Measurements from ENCODE around the gene NT5E.

NT5E gene

DNA sequence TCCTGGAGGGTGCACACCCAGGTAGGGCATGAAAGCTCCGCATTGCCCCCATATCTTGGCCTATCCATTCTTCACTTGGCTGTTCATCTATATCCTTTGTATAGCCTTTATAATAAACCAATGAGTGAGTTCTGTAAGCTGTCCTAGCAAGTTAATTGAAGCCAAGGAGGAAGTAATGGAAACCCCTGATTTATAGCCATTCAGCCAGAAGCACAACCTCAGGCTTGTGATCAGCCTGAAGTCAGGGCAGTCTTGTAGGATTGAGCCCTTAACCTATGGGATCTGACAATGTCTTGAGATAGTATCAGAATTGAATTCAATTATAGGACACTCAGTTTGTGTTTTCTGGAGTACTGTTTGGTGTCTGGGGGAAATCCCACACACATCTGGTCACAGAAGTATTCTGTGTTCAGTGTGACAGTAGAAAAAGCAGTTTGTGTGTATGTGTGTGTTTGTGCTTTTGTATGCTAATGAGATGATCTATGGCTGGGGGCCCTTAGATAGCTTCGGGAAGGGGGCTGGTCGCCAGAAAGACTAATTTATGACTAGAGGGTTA lies 5.7 kb downstream of the NT5E start:
- peak; percentile 4; the same call in 1 of the 3 replicates for ATAC-seq
- TF ChIP-seq CSDC2 (CRISPR knock-in tag; IDR thresholded peaks at IDR 0.05) (no peak), ZC3H10 (CRISPR knock-in tag; IDR thresholded peaks at IDR 0.05) (0 out of 2 replicates have a peak, but pooled peaks have one; percentile 11)

DNA sequence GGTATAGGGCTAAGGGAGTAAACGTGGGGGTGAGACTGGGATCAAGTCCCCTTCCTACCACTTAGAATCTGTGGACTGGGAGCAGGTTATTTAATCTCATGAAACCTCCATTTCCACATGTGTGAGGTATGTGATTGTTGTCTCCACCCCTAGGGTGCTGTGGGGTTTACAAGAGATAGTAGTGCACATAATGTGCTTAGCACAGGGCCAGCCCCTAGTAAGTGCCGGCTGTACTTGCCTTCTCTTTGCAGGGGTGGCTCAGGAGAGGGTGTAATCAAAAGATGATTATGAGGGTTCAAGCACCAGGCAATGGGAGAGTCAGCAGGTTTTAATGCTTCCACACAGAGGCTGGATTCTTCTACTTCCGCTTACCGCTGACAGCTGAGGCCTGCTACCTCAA lies 6.9 kb downstream of the NT5E start:
- TF ChIP-seq ARNTL (CRISPR knock-in tag; IDR thresholded peaks at IDR 0.05; ENCODE audit: borderline replicate concordance, low read depth) (no peak), PPARA (CRISPR knock-in tag; IDR thresholded peaks at IDR 0.05; ENCODE audit: borderline replicate concordance) (no peak), OSR1 (CRISPR knock-in tag; IDR thresholded peaks at IDR 0.05) (no peak), ZFP30 (CRISPR knock-in tag; IDR thresholded peaks at IDR 0.05) (no peak), TOX (CRISPR knock-in tag; IDR thresholded peaks at IDR 0.05; ENCODE audit: borderline replicate concordance) (no peak), ZFP3 (CRISPR knock-in tag; IDR thresholded peaks at IDR 0.05) (no peak), CSDC2 (CRISPR knock-in tag; IDR thresholded peaks at IDR 0.05) (no peak)
- TF ChIP-seq, protein P1, sequence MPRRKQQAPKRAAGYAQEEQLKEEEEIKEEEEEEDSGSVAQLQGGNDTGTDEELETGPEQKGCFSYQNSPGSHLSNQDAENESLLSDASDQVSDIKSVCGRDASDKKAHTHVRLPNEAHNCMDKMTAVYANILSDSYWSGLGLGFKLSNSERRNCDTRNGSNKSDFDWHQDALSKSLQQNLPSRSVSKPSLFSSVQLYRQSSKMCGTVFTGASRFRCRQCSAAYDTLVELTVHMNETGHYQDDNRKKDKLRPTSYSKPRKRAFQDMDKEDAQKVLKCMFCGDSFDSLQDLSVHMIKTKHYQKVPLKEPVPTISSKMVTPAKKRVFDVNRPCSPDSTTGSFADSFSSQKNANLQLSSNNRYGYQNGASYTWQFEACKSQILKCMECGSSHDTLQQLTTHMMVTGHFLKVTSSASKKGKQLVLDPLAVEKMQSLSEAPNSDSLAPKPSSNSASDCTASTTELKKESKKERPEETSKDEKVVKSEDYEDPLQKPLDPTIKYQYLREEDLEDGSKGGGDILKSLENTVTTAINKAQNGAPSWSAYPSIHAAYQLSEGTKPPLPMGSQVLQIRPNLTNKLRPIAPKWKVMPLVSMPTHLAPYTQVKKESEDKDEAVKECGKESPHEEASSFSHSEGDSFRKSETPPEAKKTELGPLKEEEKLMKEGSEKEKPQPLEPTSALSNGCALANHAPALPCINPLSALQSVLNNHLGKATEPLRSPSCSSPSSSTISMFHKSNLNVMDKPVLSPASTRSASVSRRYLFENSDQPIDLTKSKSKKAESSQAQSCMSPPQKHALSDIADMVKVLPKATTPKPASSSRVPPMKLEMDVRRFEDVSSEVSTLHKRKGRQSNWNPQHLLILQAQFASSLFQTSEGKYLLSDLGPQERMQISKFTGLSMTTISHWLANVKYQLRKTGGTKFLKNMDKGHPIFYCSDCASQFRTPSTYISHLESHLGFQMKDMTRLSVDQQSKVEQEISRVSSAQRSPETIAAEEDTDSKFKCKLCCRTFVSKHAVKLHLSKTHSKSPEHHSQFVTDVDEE (CRISPR knock-in tag; IDR thresholded peaks at IDR 0.05) = no peak
- ATAC-seq = no peak

DNA sequence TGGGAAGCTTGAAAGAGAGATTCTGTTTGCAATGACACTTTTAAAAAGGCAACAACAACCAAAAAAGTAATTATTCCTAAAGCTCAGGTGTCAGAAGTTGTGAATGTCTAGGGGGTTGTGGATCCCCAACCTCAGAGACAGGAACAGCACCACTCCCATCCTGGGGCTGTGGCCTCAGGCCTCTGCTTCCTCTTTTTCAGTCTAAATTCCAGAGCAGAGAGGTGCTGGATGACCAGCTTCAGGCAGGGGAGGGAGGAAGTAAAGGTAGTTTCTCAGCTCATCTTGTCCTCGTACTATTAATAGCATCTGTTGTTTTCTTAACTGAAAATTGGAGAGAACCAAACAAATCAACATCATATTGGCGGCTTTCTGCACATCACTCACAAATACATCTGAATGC lies 8.3 kb downstream of the NT5E start:
- TF ChIP-seq RARB (CRISPR knock-in tag; IDR thresholded peaks at IDR 0.05) (no peak), ZNF8 (CRISPR knock-in tag; IDR thresholded peaks at IDR 0.05) (no peak), ISL1 (CRISPR knock-in tag; IDR thresholded peaks at IDR 0.05) (no peak), PPARA (CRISPR knock-in tag; IDR thresholded peaks at IDR 0.05; ENCODE audit: borderline replicate concordance) (no peak), ZNF70 (CRISPR knock-in tag; IDR thresholded peaks at IDR 0.05) (no peak), ARNTL (CRISPR knock-in tag; IDR thresholded peaks at IDR 0.05; ENCODE audit: borderline replicate concordance, low read depth) (no peak), ZC3H10 (CRISPR knock-in tag; IDR thresholded peaks at IDR 0.05) (no peak), CSDC2 (CRISPR knock-in tag; IDR thresholded peaks at IDR 0.05) (no peak), ZFP30 (CRISPR knock-in tag; IDR thresholded peaks at IDR 0.05) (no peak), GLIS3 (CRISPR knock-in tag; IDR thresholded peaks at IDR 0.05) (no peak), OSR1 (CRISPR knock-in tag; IDR thresholded peaks at IDR 0.05) (no peak)
- TF ChIP-seq, protein P2, sequence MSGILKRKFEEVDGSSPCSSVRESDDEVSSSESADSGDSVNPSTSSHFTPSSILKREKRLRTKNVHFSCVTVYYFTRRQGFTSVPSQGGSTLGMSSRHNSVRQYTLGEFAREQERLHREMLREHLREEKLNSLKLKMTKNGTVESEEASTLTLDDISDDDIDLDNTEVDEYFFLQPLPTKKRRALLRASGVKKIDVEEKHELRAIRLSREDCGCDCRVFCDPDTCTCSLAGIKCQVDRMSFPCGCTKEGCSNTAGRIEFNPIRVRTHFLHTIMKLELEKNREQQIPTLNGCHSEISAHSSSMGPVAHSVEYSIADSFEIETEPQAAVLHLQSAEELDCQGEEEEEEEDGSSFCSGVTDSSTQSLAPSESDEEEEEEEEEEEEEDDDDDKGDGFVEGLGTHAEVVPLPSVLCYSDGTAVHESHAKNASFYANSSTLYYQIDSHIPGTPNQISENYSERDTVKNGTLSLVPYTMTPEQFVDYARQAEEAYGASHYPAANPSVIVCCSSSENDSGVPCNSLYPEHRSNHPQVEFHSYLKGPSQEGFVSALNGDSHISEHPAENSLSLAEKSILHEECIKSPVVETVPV (CRISPR knock-in tag; IDR thresholded peaks at IDR 0.05) = no peak
- TF ChIP-seq, protein P3, sequence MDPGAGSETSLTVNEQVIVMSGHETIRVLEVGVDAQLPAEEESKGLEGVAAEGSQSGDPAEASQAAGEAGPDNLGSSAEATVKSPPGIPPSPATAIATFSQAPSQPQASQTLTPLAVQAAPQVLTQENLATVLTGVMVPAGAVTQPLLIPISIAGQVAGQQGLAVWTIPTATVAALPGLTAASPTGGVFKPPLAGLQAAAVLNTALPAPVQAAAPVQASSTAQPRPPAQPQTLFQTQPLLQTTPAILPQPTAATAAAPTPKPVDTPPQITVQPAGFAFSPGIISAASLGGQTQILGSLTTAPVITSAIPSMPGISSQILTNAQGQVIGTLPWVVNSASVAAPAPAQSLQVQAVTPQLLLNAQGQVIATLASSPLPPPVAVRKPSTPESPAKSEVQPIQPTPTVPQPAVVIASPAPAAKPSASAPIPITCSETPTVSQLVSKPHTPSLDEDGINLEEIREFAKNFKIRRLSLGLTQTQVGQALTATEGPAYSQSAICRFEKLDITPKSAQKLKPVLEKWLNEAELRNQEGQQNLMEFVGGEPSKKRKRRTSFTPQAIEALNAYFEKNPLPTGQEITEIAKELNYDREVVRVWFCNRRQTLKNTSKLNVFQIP (CRISPR knock-in tag; IDR thresholded peaks at IDR 0.05; ENCODE audit: borderline replicate concordance, low read depth) = no peak
- TF ChIP-seq, protein P4, sequence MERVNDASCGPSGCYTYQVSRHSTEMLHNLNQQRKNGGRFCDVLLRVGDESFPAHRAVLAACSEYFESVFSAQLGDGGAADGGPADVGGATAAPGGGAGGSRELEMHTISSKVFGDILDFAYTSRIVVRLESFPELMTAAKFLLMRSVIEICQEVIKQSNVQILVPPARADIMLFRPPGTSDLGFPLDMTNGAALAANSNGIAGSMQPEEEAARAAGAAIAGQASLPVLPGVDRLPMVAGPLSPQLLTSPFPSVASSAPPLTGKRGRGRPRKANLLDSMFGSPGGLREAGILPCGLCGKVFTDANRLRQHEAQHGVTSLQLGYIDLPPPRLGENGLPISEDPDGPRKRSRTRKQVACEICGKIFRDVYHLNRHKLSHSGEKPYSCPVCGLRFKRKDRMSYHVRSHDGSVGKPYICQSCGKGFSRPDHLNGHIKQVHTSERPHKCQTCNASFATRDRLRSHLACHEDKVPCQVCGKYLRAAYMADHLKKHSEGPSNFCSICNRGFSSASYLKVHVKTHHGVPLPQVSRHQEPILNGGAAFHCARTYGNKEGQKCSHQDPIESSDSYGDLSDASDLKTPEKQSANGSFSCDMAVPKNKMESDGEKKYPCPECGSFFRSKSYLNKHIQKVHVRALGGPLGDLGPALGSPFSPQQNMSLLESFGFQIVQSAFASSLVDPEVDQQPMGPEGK (CRISPR knock-in tag; IDR thresholded peaks at IDR 0.05; ENCODE audit: borderline replicate concordance) = no peak
- TF ChIP-seq, protein P5, sequence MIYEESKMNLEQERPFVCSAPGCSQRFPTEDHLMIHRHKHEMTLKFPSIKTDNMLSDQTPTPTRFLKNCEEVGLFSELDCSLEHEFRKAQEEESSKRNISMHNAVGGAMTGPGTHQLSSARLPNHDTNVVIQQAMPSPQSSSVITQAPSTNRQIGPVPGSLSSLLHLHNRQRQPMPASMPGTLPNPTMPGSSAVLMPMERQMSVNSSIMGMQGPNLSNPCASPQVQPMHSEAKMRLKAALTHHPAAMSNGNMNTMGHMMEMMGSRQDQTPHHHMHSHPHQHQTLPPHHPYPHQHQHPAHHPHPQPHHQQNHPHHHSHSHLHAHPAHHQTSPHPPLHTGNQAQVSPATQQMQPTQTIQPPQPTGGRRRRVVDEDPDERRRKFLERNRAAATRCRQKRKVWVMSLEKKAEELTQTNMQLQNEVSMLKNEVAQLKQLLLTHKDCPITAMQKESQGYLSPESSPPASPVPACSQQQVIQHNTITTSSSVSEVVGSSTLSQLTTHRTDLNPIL (CRISPR knock-in tag; IDR thresholded peaks at IDR 0.05; ENCODE audit: low read depth) = no peak
- ATAC-seq = no peak

DNA sequence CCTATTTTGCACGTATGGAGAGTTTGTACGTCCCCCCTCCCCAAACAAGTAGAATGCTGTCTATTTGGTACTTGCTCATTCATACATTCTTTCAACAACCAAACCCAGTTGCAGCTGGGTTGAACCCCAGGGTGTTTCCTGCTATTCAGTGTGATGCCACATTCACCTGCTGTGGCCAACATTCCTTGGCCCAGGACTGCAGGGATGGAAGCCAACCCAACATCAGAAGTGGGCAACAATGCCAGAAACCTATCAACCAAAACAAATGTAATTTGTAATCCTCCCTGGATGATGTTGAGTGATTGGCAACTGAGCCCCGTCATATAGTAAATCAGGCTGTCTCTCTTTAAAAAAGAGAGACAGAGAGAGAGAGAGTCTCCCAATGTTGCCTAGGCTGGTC lies 8.9 kb downstream of the NT5E start:
- ATAC-seq = peak; percentile 6
- TF ChIP-seq ARNTL (CRISPR knock-in tag; IDR thresholded peaks at IDR 0.05; ENCODE audit: borderline replicate concordance, low read depth) = no peak
- TF ChIP-seq SNAI2 (CRISPR knock-in tag; IDR thresholded peaks at IDR 0.05) = no peak
- TF ChIP-seq ZNF70 (CRISPR knock-in tag; IDR thresholded peaks at IDR 0.05) = no peak
